K562 (cell line): ENCODE data around the gene CHST14. TPM values are rescaled to one million over a fixed set of nuclear protein-coding genes. Genes with fewer than 3 reads are reported as not detected.

ENCODE experiments used
- ATAC-seq: fragments of 200-7000 bp; cut with Tn5 transposase; 3 replicates; pipeline ENCODE4 v1.9.1; 2020; ENCODE audit warnings: moderate library complexity
- BruUV-seq: library from RNA; stranded (reverse); fragments of 400-500 nt; replicated peaks from 2 replicates; lab custom pipeline; 2021; lab: Mats Ljungman, UMichigan
- CTCF ChIA-PET: fragments of 300-600 bp; formaldehyde crosslinking; extraction: SDS; loops from one replicate; lab custom pipeline; 2021; ENCODE audit warnings: low intra/inter-chr PET ratio; lab: Yijun Ruan, JAX
- POLR2A ChIA-PET: fragments of 300-600, 350-650 bp; sonication (Branson Sonifier 250); formaldehyde crosslinking; extraction: SDS; loops from one replicate; lab custom pipeline; 2021; ENCODE audit warnings: antibody characterized with exemption, inconsistent platforms; lab: Yijun Ruan, JAX
- DNase-seq, 4 experiments: peaks; one replicate each; pipeline versions ENCODE4 v3.0.0 to v3.0.0-alpha.2; 2011 to 2018; ENCODE audit warnings: low spot score in 3 of 4, mixed read lengths in 3 of 4; ENCODE audit errors: extremely low read depth in 1 of 4
- FAIRE-seq: peaks from 2 replicates; lab custom pipeline; 2011; peaks lifted over from hg19 to GRCh38; lab: Jason Lieb, UNC
- H2AFZ ChIP-seq: 2 replicates; pipeline ENCODE4 v1.6.0; 2011; ENCODE audit warnings: low read depth, low read length, control low read depth, inconsistent platforms
- H3K27ac ChIP-seq: fragments of 200-600 bp; 3 replicates; pipeline ENCODE4 v1.8.0; 2011; ENCODE audit warnings: low read depth, mild to moderate bottlenecking, control low read depth, inconsistent platforms, low read length, moderate library complexity, mixed read lengths; ENCODE audit errors: extremely low read depth
- H3K27me3 ChIP-seq, 2 experiments: fragments of 300-600 bp in 1 of 2; 2 replicates in 1 of 2; 3 replicates in 1 of 2; pipeline versions ENCODE4 v1.6.0 to v1.8.0; 2011; ENCODE audit warnings: inconsistent platforms in 2 of 2, low read length in 2 of 2, mild to moderate bottlenecking in 1 of 2, mixed read lengths in 1 of 2, moderate library complexity in 1 of 2; ENCODE audit not compliant: control insufficient read depth in 2 of 2, insufficient read depth in 2 of 2
- H3K36me3 ChIP-seq: fragments of 300-600 bp; 3 replicates; pipeline ENCODE4 v1.8.0; 2011; ENCODE audit warnings: mild to moderate bottlenecking, low read length, inconsistent platforms; ENCODE audit not compliant: control insufficient read depth, insufficient read depth
- H3K4me1 ChIP-seq, 2 experiments: fragments of 200-600 bp in 1 of 2; replicated peaks in 1 of 2; 2 replicates in 1 of 2; 3 replicates in 1 of 2; pipeline versions ENCODE4 v1.5.1 to v1.8.0; 2011; ENCODE audit warnings: inconsistent platforms in 2 of 2, low read length in 2 of 2, mild to moderate bottlenecking in 1 of 2, mixed read lengths in 1 of 2, moderate library complexity in 1 of 2; ENCODE audit not compliant: control insufficient read depth in 2 of 2, insufficient read depth in 2 of 2
- H3K4me2 ChIP-seq: 2 replicates; pipeline ENCODE4 v1.6.1; 2011; ENCODE audit warnings: low read length, control low read depth, inconsistent platforms, mixed read lengths; ENCODE audit not compliant: insufficient read depth
- H3K4me3 ChIP-seq: fragments of 200-600 bp; sonication (generic), shearing (Covaris generic); 2 replicates; pipeline ENCODE4 v1.5.1; 2016; ENCODE audit warnings: control low read depth, inconsistent platforms
- H3K79me2 ChIP-seq: fragments of 200-600 bp; 3 replicates; pipeline ENCODE4 v1.8.0; 2011; ENCODE audit warnings: low read length, inconsistent platforms; ENCODE audit not compliant: control insufficient read depth, insufficient read depth
- H3K9ac ChIP-seq, 2 experiments: 2 replicates each; pipeline versions ENCODE4 v1.6.0 to v1.6.1; 2011; ENCODE audit warnings: low read depth in 2 of 2, low read length in 2 of 2, control low read depth in 1 of 2, inconsistent platforms in 1 of 2, mild to moderate bottlenecking in 1 of 2, mixed read lengths in 1 of 2; ENCODE audit not compliant: insufficient read depth in 1 of 2
- H3K9me1 ChIP-seq: one replicate; pipeline ENCODE4 v1.6.0; 2011; ENCODE audit warnings: inconsistent platforms, mild to moderate bottlenecking, low read length, moderate library complexity; ENCODE audit not compliant: control insufficient read depth, insufficient read depth
- H3K9me3 ChIP-seq: replicated peaks from 2 replicates; pipeline ENCODE4 v1.5.1; 2011; ENCODE audit warnings: low read depth, low read length, inconsistent platforms; ENCODE audit not compliant: control insufficient read depth, insufficient read depth
- H4K20me1 ChIP-seq: replicated peaks from 2 replicates; pipeline ENCODE4 v1.6.1; 2011; ENCODE audit warnings: low read length, inconsistent platforms, mixed read lengths; ENCODE audit not compliant: control insufficient read depth, insufficient read depth
- ADNP ChIP-seq: fragments of 200-800 bp; sonication (Bioruptor generic); IDR thresholded peaks from 2 replicates; pipeline ENCODE4 v1.6.1; 2016; ENCODE audit warnings: missing genetic modification characterization, missing compliant biosample characterization
- CBX1 ChIP-seq: sonication (generic); IDR thresholded peaks from 2 replicates; pipeline ENCODE4 v1.6.1; 2016; ENCODE audit warnings: antibody characterized with exemption, low read depth, mild to moderate bottlenecking
- CREB3L1 ChIP-seq: fragments of 450-650 bp; IDR thresholded peaks from 2 replicates; pipeline ENCODE4 v1.6.1; 2014; ENCODE audit warnings: low read depth, mild to moderate bottlenecking, moderate library complexity, borderline replicate concordance
- EHMT2 ChIP-seq: fragments of 450-650 bp; IDR thresholded peaks from 2 replicates; pipeline ENCODE4 v1.6.1; 2018; ENCODE audit warnings: antibody characterized with exemption
- ESRRA ChIP-seq: fragments of 450-650 bp; IDR thresholded peaks from 2 replicates; pipeline ENCODE4 v1.6.1; 2014; ENCODE audit warnings: low read depth, mild to moderate bottlenecking, moderate library complexity, borderline replicate concordance
- IRF2 ChIP-seq: sonication (generic); formaldehyde crosslinking; IDR thresholded peaks from 2 replicates; pipeline ENCODE4 v1.8.1; 2022; ENCODE audit warnings: mild to moderate bottlenecking, missing genetic modification reagents
- KDM1A ChIP-seq, 2 experiments: fragments of 450-650 bp; IDR thresholded peaks; 2 replicates each; pipeline ENCODE4 v1.6.1; 2016; ENCODE audit warnings: mild to moderate bottlenecking in 2 of 2
- L3MBTL2 ChIP-seq: fragments of 450-650 bp; IDR thresholded peaks from 2 replicates; pipeline ENCODE4 v1.6.1; 2016; ENCODE audit warnings: mild to moderate bottlenecking, moderate library complexity
- PHF8 ChIP-seq: fragments of 200-600 bp; sonication (generic); IDR thresholded peaks from 2 replicates; pipeline ENCODE4 v1.6.1; 2012; ENCODE audit warnings: mixed run types, mild to moderate bottlenecking, inconsistent platforms, low read length, moderate library complexity, borderline replicate concordance
- POLR2A ChIP-seq: fragments of 450-650 bp; conservative IDR thresholded peaks from 2 replicates; pipeline ENCODE4 v1.6.1; 2016
- SAFB2 ChIP-seq: fragments of 200-400 bp; formaldehyde crosslinking; IDR thresholded peaks from 2 replicates; pipeline ENCODE4 v1.6.1; 2018; ENCODE audit warnings: borderline replicate concordance, low read length, low read depth, moderate library complexity; ENCODE audit not compliant: severe bottlenecking
- TRIM25 ChIP-seq: fragments of 450-650 bp; IDR thresholded peaks from 2 replicates; pipeline ENCODE4 v1.7.0; 2016; ENCODE audit warnings: borderline replicate concordance
- VEZF1 ChIP-seq: fragments of 200-800 bp; sonication (Bioruptor generic); IDR thresholded peaks from 2 replicates; pipeline ENCODE4 v1.6.1; 2017; ENCODE audit warnings: missing genetic modification characterization, missing compliant biosample characterization
- YY1 ChIP-seq, 3 experiments: IDR thresholded peaks; 2 replicates each; pipeline ENCODE4 v1.6.1; 2011; ENCODE audit warnings: low read length in 2 of 3, mild to moderate bottlenecking in 2 of 3, moderate library complexity in 2 of 3, borderline replicate concordance in 1 of 3, control low read depth in 1 of 3, low read depth in 1 of 3; ENCODE audit not compliant: insufficient read depth in 3 of 3, insufficient replicate concordance in 2 of 3, control insufficient read depth in 1 of 3, insufficient read length in 1 of 3; ENCODE audit errors: extremely low read depth in 1 of 3
- ZBTB7A ChIP-seq: IDR thresholded peaks from 2 replicates; pipeline ENCODE4 v1.6.1; 2011; ENCODE audit warnings: low read depth, mild to moderate bottlenecking, low read length, moderate library complexity, borderline replicate concordance; ENCODE audit not compliant: control insufficient read depth
- WGBS: fragments of 100-300 bp; shearing (Covaris generic); methylation state at CpG from one replicate; pipeline ENCODE4 v1.1.6; 2016; ENCODE audit warnings: low coverage, mixed read lengths; ENCODE audit not compliant: insufficient coverage; ENCODE audit errors: missing lambda C conversion rate; 5-methylcytosine and 5-hydroxymethylcytosine counted together
- in situ Hi-C: fragments of 300-500 bp; cut with MboI; formaldehyde crosslinking; loops from 4 replicates; pipeline ENCODE4 v1.15.0; 2018; ENCODE audit warnings: inconsistent platforms, mixed read lengths
- intact Hi-C: fragments of 100-400 bp; cut with micrococcal nuclease; formaldehyde crosslinking; loops from 2 replicates; pipeline ENCODE4 v1.14.2; 2022
- polyA plus RNA-seq, 8 experiments: library from polyadenylated mRNA; depleted of rRNA in 4 of 8; stranded (reverse) in 5 of 8; unstranded in 3 of 8; fragments of >200 nt; fragmentation: Nextera tagmentation in 2 of 8; fragmentation: Illumina TruSeq in 1 of 8; extraction: Ambion mirVana in 2 of 8; extraction: Trizol in 1 of 8; gene quantifications; 2 replicates each; pipeline versions ENCODE4 v1.2.1 to v1.2.3, GENCODE V29; 2011 to 2014; ENCODE audit warnings: inconsistent platforms in 1 of 8, missing spikeins in 1 of 8
- total RNA-seq, 7 experiments: library from RNA; depleted of rRNA in 6 of 7; stranded (reverse); fragments of >200 nt in 6 of 7; fragmentation: Illumina TruSeq in 2 of 7; extraction: Trizol in 2 of 7; gene quantifications; 2 replicates each; pipeline versions ENCODE4 v1.2.1 to v1.2.3, GENCODE V29; 2011 to 2021; ENCODE audit warnings: low replicate concordance in 1 of 7

The CHST14 gene
- total and polyA plus RNA-seq, 9 of the 15 experiments (the other 6 are each of a cell fraction or from before 2014, with no cell fraction given): 1.6 to 12.1 (median 4.5) TPM

- Histone ChIP-seq H2AFZ (peak overlapping the region; percentile 86), H3K27ac (peak overlapping the region; percentile 74), H3K4me1 (peaks cover 34 to 44% of the 10 kb centered on the region in 2 experiments), H3K9ac (peak overlapping the region; percentile 63 to 96), H3K9me3 (no peaks in the 10 kb centered on the region), H3K9me1 (no peaks in the 10 kb centered on the region), H3K36me3 (peaks cover 19% of the 10 kb centered on the region), H3K79me2 (peaks cover 15% of the 10 kb centered on the region), H4K20me1 (no peaks in the 10 kb centered on the region; the same call in 1 of the 2 replicates), H3K4me2 (peak overlapping the region; percentile 82), H3K4me3 (peak overlapping the region; percentile 53), H3K27me3 (no peaks in the 10 kb centered on the region)
- DNase-seq: peak in 3 of 4 experiments; percentile 47 to 95 (median 94)
- WGBS: 2% methylated on average over 32 of the region's 60 CpGs
- no TSS peak for BruUV-seq
- ChIA-PET POLR2A (interaction anchor here (0.6 to 2.2 kb wide), 3 partner anchors 12 to 449 kb away, joined by 3 to 15 read pairs (median 4); no protein-coding TSS in a partner anchor), CTCF (no interaction called here)
- in situ Hi-C loops (no loop called here), intact Hi-C loops (loop anchor here (2.0 to 5.0 kb wide), 2 partner anchors 30 to 36 kb away; partner anchors contain the start of gene BAHD1)
- no peak for FAIRE-seq
- peak; percentile 46 for ATAC-seq
- TF ChIP-seq ADNP (tag): no peak
- 0 out of 2 replicates have a peak, but pooled peaks have one; percentile 17 for TF ChIP-seq IRF2 (CRISPR knock-in tag)
- peak; percentile 71; the same call in 1 of the 2 replicates for TF ChIP-seq VEZF1 (CRISPR knock-in tag)
- TF ChIP-seq YY1 (IDR thresholded peaks at IDR 0.05; ENCODE audit: borderline replicate concordance in 1 of 3, control insufficient read depth in 1 of 3, extremely low read depth in 1 of 3, insufficient read depth in 3 of 3, insufficient read length in 1 of 3, insufficient replicate concordance in 2 of 3, low read depth in 1 of 3, low read length in 2 of 3): peak in 2 of 3 experiments; percentile 44 to 77
- peak; percentile 25; the same call in 1 of the 2 replicates for TF ChIP-seq ZBTB7A
- TF ChIP-seq KDM1A (IDR thresholded peaks at IDR 0.05): no peak
- no peak for TF ChIP-seq EHMT2
- TF ChIP-seq TRIM25: no peak
- TF ChIP-seq L3MBTL2: 0 out of 2 replicates have a peak, but pooled peaks have one; percentile 40
- 0 out of 2 replicates have a peak, but pooled peaks have one; percentile 40 for TF ChIP-seq POLR2A
- TF ChIP-seq CREB3L1: peak; percentile 35; the same call in 1 of the 2 replicates
- peak; percentile 32; the same call in 1 of the 2 replicates for TF ChIP-seq PHF8
- TF ChIP-seq ESRRA: no peak
- TF ChIP-seq SAFB2: no peak
- no peak; the same call in 1 of the 2 replicates for TF ChIP-seq CBX1
These were observed 472 bp downstream of the CHST14 start for GRCh38 chr15:40471105-40471807.
